Measurements from ENCODE around the gene REXO4. TPM values are rescaled to one million over a fixed set of nuclear protein-coding genes. Genes with fewer than 3 reads are reported as not detected.
"Not testable (repeated sequence)": the region's sequence is repeated elsewhere in the genome, so short reads cannot be mapped to it uniquely, and the experiment has no call there.

The REXO4 gene
- polyA plus RNA-seq, 1 donor: 23.6 TPM

DNA sequence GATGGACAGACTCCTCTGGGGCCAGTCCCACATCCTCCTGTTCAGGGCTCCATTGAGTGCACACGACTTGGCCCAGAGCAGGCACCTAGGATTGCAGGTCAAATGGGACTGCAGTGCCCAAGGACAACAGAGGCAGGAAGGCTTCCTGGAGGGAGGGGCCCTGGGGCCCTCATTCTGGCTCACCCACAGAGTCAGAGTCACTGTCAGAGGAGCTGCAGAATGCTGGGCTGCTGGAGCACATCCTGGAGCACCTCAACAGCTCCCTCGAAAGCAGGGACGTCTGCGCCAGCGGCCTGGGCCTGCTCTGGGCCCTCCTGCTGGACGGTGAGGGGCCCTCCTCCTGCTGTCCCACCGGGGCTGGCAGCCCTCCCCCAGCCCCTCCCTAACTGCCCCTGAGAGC is 15.1 kb downstream of the REXO4 start:
- no peaks in the 10 kb centered on the region for H3K27me3 ChIP-seq (ENCODE audit: control insufficient read depth, insufficient read depth, low read length)
- no peaks in the 10 kb centered on the region for H3K9me3 ChIP-seq (ENCODE audit: control insufficient read depth, low read depth, low read length)
- H3K4me1 ChIP-seq (ENCODE audit: control insufficient read depth, insufficient read depth, low read length): peaks cover 3% of the 10 kb centered on the region
- no peak overlapping the region for H3K4me3 ChIP-seq (ENCODE audit: low read length)
- no peak for DNase-seq
- no CpG with 5 or more reads among the region's 7 CpGs for WGBS (ENCODE audit: insufficient coverage, low lambda C conversion rate)
- H3K27ac ChIP-seq (ENCODE audit: low read length): no peak overlapping the region
- peaks cover 43% of the 10 kb centered on the region for H3K36me3 ChIP-seq (ENCODE audit: control insufficient read depth, insufficient read depth, low read length)

DNA sequence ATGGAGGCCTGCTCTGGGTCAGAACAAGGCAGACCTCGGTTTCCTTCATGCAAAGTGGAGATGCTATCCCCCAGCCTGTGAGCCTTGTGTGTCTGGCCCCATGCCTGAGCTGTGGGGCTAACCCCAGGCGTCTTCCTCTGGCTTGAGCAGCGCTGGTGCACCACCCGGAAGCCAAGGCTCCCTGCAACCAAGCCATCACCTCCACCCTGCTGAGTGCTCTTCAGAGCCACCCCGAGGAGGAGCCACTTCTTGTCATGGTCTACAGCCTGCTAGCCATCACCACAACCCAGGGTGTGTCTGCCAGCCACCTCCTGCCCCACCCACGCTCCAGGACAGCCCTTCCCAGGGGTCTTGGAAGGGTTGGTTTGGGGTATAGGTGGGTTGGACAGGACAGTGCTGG is 16.2 kb downstream of the REXO4 start:
- Histone ChIP-seq H3K9me3 (ENCODE audit: control insufficient read depth, low read depth, low read length) (no peaks in the 10 kb centered on the region), H3K36me3 (ENCODE audit: control insufficient read depth, insufficient read depth, low read length) (peaks cover 32% of the 10 kb centered on the region), H3K4me1 (ENCODE audit: control insufficient read depth, insufficient read depth, low read length) (peaks cover 6% of the 10 kb centered on the region), H3K27ac (ENCODE audit: low read length) (no peak overlapping the region), H3K4me3 (ENCODE audit: low read length) (no peak overlapping the region), H3K27me3 (ENCODE audit: control insufficient read depth, insufficient read depth, low read length) (peaks cover 11% of the 10 kb centered on the region)
- DNase-seq: no peak
- no CpG with 5 or more reads among the region's 6 CpGs for WGBS (ENCODE audit: insufficient coverage, low lambda C conversion rate)

DNA sequence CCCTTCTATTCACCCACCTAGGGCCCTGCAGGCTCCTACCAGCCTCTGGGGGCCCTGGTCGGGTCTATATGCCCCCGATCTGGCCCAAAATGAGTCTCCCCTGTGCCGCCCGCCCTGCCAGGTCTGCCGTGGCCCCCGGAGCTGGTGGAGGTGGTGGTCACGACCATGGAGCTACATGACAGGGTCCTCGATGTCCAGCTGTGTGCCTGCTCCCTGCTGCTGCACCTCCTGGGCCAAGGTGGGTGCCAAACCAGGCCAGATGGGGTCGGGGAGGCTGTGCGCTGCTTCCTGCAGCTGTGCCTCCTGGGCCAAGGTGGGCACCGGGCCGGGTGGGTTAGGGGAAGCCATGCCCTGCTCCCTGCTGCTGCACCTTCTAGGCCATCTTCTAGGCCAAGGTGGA is 17.5 kb downstream of the REXO4 start:
- H3K4me1 ChIP-seq (ENCODE audit: control insufficient read depth, insufficient read depth, low read length): peaks cover 6% of the 10 kb centered on the region
- no peak for DNase-seq
- no peaks in the 10 kb centered on the region for H3K9me3 ChIP-seq (ENCODE audit: control insufficient read depth, low read depth, low read length)
- no peak overlapping the region for H3K4me3 ChIP-seq (ENCODE audit: low read length)
- H3K27me3 ChIP-seq (ENCODE audit: control insufficient read depth, insufficient read depth, low read length): peaks cover 13% of the 10 kb centered on the region
- WGBS (ENCODE audit: insufficient coverage, low lambda C conversion rate): no CpG with 5 or more reads among the region's 12 CpGs
- peaks cover 20% of the 10 kb centered on the region for H3K36me3 ChIP-seq (ENCODE audit: control insufficient read depth, insufficient read depth, low read length)
- H3K27ac ChIP-seq (ENCODE audit: low read length): no peak overlapping the region

DNA sequence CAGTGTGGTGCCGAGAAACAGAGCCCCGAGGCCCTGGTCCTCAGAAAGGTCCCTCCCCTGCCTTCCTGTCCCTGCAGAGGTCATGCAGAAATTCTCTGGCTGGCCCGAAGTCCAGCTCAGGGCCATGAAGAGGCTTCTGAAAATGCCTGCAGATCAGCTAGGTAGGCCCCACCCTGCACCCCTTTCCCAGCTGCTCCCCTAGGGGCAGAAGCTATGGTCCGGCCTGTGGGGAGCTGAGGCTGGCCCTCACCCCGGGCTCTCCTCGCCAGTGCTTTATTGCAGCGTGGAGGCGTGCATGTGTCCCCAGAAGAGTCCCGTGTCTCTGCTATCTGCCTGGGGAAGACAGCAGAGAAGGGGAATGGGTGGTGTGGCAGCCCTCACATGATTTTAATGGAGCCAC is 19.9 kb downstream of the REXO4 start:
- peaks cover 13% of the 10 kb centered on the region for H3K27me3 ChIP-seq (ENCODE audit: control insufficient read depth, insufficient read depth, low read length)
- WGBS (ENCODE audit: insufficient coverage, low lambda C conversion rate): no CpG with 5 or more reads among the region's 9 CpGs
- H3K4me3 ChIP-seq (ENCODE audit: low read length): no peak overlapping the region
- peaks cover 6% of the 10 kb centered on the region for H3K36me3 ChIP-seq (ENCODE audit: control insufficient read depth, insufficient read depth, low read length)
- no peak for DNase-seq
- H3K27ac ChIP-seq (ENCODE audit: low read length): no peak overlapping the region
- no peaks in the 10 kb centered on the region for H3K9me3 ChIP-seq (ENCODE audit: control insufficient read depth, low read depth, low read length)
- peaks cover 20% of the 10 kb centered on the region for H3K4me1 ChIP-seq (ENCODE audit: control insufficient read depth, insufficient read depth, low read length)

DNA sequence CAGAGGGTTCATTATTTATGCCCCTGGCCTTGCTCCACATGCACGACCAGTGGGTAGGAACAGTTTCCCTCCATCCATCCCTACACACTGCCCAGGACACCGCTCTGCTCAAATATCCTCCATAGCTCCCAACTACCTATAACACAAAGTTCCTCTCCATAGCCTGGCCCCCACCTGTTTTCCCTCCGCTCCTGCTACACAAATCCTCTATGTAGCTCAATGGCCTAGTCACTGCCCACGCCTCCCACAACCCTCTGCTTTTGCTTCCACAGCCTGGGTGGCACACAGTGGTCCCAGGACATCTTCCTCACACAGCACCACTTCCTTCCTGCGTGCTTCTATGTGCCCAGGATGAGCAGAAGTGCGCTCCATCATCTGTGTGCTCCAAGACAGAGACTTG is 20.4 kb downstream of the REXO4 start:
- H3K27ac ChIP-seq (ENCODE audit: low read length): no peak overlapping the region
- peaks cover 13% of the 10 kb centered on the region for H3K27me3 ChIP-seq (ENCODE audit: control insufficient read depth, insufficient read depth, low read length)
- peaks cover 20% of the 10 kb centered on the region for H3K4me1 ChIP-seq (ENCODE audit: control insufficient read depth, insufficient read depth, low read length)
- H3K36me3 ChIP-seq (ENCODE audit: control insufficient read depth, insufficient read depth, low read length): peaks cover 3% of the 10 kb centered on the region
- H3K4me3 ChIP-seq (ENCODE audit: low read length): no peak overlapping the region
- 80% methylated on average over 1 of the region's 6 CpGs for WGBS (ENCODE audit: insufficient coverage, low lambda C conversion rate)
- no peaks in the 10 kb centered on the region for H3K9me3 ChIP-seq (ENCODE audit: control insufficient read depth, low read depth, low read length)
- DNase-seq: no peak

DNA sequence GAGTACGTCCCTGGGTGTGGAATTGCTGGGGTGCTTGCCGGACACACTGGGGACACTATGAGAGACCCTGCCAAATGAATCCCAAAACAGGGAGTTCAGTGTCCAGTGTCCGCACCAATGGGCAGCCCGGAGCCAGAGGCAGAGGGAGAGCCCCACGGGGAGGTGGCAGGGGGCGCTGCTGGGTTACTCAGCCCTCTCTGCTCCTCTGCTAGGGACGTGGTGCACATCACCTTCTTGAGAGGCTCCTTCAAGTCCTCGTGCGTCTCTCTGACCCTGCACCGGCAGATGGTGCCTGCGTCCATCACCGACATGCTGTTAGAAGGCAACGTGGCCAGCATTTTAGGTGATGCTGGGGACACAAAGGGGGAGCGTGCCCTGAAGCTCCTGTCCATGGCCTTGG is 20.9 kb downstream of the REXO4 start:
- Histone ChIP-seq H3K9me3 (ENCODE audit: control insufficient read depth, low read depth, low read length) (no peaks in the 10 kb centered on the region), H3K36me3 (ENCODE audit: control insufficient read depth, insufficient read depth, low read length) (peaks cover 3% of the 10 kb centered on the region), H3K4me1 (ENCODE audit: control insufficient read depth, insufficient read depth, low read length) (peaks cover 20% of the 10 kb centered on the region), H3K27me3 (ENCODE audit: control insufficient read depth, insufficient read depth, low read length) (peaks cover 13% of the 10 kb centered on the region), H3K4me3 (ENCODE audit: low read length) (no peak overlapping the region), H3K27ac (ENCODE audit: low read length) (no peak overlapping the region)
- no CpG with 5 or more reads among the region's 14 CpGs for WGBS (ENCODE audit: insufficient coverage, low lambda C conversion rate)
- DNase-seq: no peak

DNA sequence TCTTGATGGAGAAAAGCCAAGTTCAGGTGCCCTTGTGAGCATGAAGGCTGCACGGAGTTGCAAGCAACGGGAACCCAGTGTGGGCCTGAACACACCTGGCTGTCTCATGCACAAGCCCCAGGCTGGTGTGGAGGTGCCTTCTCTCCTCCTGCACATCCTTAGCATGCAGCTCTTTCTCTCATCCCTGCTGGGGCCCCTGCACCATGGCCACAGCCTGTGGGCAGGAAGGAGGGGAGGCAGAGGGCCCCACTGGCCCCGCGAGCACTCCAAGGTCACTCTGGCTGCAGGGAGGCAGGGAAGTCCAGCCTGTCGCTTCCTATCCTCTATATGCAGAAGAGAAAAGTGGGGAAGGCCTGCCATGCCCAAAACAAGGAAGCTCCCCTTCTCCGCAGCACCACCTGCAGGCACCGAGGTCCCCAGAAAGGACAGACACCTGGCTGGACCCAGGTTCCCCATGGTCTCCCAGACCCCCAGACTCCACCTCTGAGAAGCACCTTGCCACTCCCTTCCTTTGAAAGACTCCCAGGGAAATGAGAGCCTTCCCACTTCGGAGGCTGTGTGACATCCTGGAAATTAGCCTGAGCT is 23.0 kb downstream of the REXO4 start:
- no CpG with 5 or more reads among the region's 8 CpGs for WGBS (ENCODE audit: insufficient coverage, low lambda C conversion rate)
- Histone ChIP-seq H3K27me3 (ENCODE audit: control insufficient read depth, insufficient read depth, low read length) (peaks cover 13% of the 10 kb centered on the region), H3K27ac (ENCODE audit: low read length) (no peak overlapping the region)

DNA sequence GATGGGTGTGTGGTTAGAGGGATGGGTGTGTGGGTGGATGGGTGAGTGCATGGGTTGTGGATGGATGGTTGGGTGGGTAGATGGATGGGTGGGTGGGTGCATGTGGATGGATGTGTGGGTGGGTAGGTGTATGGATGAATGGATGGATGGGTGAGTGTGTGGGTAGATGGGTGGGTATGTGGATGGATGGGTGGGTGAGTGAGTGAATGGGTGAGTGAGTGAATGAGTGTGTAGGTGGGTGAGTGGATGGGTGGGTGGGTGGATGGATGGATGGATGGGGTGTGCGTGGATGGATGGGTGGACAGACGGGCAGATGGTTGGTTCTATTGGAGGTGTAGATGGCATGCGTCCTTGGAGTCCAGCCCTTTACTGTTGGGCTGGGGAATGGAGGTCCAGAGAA is 24.4 kb downstream of the REXO4 start:
- no CpG with 5 or more reads among the region's 3 CpGs for WGBS (ENCODE audit: insufficient coverage, low lambda C conversion rate)
- Histone ChIP-seq H3K4me1 (ENCODE audit: control insufficient read depth, insufficient read depth, low read length) (peaks cover 19% of the 10 kb centered on the region), H3K36me3 (ENCODE audit: control insufficient read depth, insufficient read depth, low read length) (no peaks in the 10 kb centered on the region), H3K9me3 (ENCODE audit: control insufficient read depth, low read depth, low read length) (no peaks in the 10 kb centered on the region), H3K27me3 (ENCODE audit: control insufficient read depth, insufficient read depth, low read length) (peaks cover 13% of the 10 kb centered on the region), H3K4me3 (ENCODE audit: low read length) (no peak overlapping the region), H3K27ac (ENCODE audit: low read length) (no peak overlapping the region)
- no peak for DNase-seq

More for the DNA sequence above, 23.0 kb downstream of the REXO4 start:
- Histone ChIP-seq H3K9me3 (ENCODE audit: control insufficient read depth, low read depth, low read length) (no peaks in the 10 kb centered on the region), H3K36me3 (ENCODE audit: control insufficient read depth, insufficient read depth, low read length) (no peaks in the 10 kb centered on the region), H3K4me1 (ENCODE audit: control insufficient read depth, insufficient read depth, low read length) (peaks cover 22% of the 10 kb centered on the region), H3K4me3 (ENCODE audit: low read length) (no peak overlapping the region)
- DNase-seq: peak in 1 of 2 donors; percentile 18

DNA sequence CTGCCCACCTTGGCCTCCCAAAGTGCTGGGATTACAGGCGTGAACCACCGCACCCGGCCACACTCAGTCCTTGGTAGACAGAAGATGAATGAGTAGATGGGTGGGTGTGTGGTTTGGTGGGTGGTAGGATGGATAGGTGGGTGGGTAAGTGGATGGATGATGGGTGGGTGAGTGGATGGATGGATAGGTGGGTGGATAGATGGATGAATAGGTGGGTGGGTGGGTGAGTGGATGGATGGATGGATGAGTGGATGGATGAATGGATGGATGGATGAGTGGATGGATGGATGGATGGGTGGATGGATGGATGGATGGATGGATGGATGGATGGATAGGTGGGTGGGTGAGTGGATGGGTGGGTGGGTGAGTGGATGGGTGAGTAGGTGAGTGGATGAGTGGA is 25.5 kb downstream of the REXO4 start:
- no CpG with 5 or more reads among the region's 3 CpGs for WGBS (ENCODE audit: insufficient coverage, low lambda C conversion rate)
- not testable (repeated sequence) for DNase-seq; H3K27me3 ChIP-seq (ENCODE audit: control insufficient read depth, insufficient read depth, low read length); H3K9me3 ChIP-seq (ENCODE audit: control insufficient read depth, low read depth, low read length); H3K27ac ChIP-seq (ENCODE audit: low read length); H3K4me3 ChIP-seq (ENCODE audit: low read length); H3K36me3 ChIP-seq (ENCODE audit: control insufficient read depth, insufficient read depth, low read length)
- peaks cover 19% of the 10 kb centered on the region for H3K4me1 ChIP-seq (ENCODE audit: control insufficient read depth, insufficient read depth, low read length)

DNA sequence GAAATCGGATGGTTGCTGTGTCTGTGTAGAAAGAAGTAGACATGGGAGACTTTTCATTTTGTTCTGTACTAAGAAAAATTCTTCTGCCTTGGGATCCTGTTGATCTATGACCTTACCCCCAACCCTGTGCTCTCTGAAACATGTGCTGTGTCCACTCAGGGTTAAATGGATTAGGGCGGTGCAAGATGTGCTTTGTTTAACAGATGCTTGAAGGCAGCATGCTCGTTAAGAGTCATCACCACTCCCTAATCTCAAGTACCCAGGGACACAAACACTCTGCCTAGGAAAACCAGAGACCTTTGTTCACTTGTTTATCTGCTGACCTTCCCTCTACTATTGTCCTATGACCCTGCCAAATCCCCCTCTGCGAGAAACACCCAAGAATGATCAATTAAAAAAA is 26.4 kb downstream of the REXO4 start:
- not testable (repeated sequence) for H3K4me3 ChIP-seq (ENCODE audit: low read length); H3K36me3 ChIP-seq (ENCODE audit: control insufficient read depth, insufficient read depth, low read length); H3K9me3 ChIP-seq (ENCODE audit: control insufficient read depth, low read depth, low read length); DNase-seq; H3K27me3 ChIP-seq (ENCODE audit: control insufficient read depth, insufficient read depth, low read length)
- WGBS (ENCODE audit: insufficient coverage, low lambda C conversion rate): no CpG with 5 or more reads among the region's 4 CpGs
- peak overlapping the region; percentile 62 for H3K27ac ChIP-seq (ENCODE audit: low read length)
- peaks cover 16% of the 10 kb centered on the region for H3K4me1 ChIP-seq (ENCODE audit: control insufficient read depth, insufficient read depth, low read length)

DNA sequence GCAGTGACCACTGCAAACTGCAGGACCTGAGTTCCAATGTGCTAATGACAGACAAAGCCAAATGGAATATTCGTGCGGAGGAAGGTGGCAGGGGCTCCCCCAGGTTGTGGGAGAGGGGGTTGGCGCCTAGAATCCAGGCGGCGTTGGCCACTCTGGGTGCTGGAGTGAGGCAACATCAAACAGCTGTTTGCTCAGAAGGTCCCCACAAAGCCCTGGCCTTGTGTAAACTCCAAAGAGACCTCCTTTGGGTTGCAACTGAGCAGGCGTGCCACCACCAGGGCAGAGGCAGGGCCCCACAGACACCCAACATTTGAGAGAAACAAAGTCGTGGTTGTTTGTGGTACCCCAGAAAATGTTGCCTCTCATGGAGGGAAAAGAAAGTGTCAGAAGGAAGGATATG is 27.1 kb downstream of the REXO4 start:
- Histone ChIP-seq H3K27ac (ENCODE audit: low read length) (no peak overlapping the region), H3K9me3 (ENCODE audit: control insufficient read depth, low read depth, low read length) (no peaks in the 10 kb centered on the region), H3K4me3 (ENCODE audit: low read length) (no peak overlapping the region), H3K36me3 (ENCODE audit: control insufficient read depth, insufficient read depth, low read length) (no peaks in the 10 kb centered on the region), H3K4me1 (ENCODE audit: control insufficient read depth, insufficient read depth, low read length) (peaks cover 16% of the 10 kb centered on the region), H3K27me3 (ENCODE audit: control insufficient read depth, insufficient read depth, low read length) (no peaks in the 10 kb centered on the region)
- no peak for DNase-seq
- WGBS (ENCODE audit: insufficient coverage, low lambda C conversion rate): no CpG with 5 or more reads among the region's 7 CpGs
